Breast epithelium (tissue), 3 donors: ENCODE measurements around the gene IKZF3.

Source experiments
- CTCF ChIP-seq, 3 donors: fragments of 450-650 bp; IDR thresholded peaks; one replicate each; pipeline ENCODE4 v1.5.1; 2016 to 2017; ENCODE audit warnings: antibody characterized with exemption in 3 of 3, mild to moderate bottlenecking in 3 of 3, moderate library complexity in 3 of 3
- POLR2A ChIP-seq: fragments of 450-650 bp; IDR thresholded peaks from one replicate; pipeline ENCODE4 v1.6.1; 2016; ENCODE audit warnings: antibody characterized with exemption, mild to moderate bottlenecking, moderate library complexity
- POLR2AphosphoS5 ChIP-seq, 3 donors: sonication (generic); formaldehyde crosslinking; IDR thresholded peaks; one replicate each; pipeline ENCODE4 v1.6.1; 2017; ENCODE audit warnings: antibody characterized with exemption in 3 of 3

- no peak for TF ChIP-seq POLR2AphosphoS5 (IDR thresholded peaks at IDR 0.05)
- no peak for TF ChIP-seq CTCF (IDR thresholded peaks at IDR 0.05)
- TF ChIP-seq POLR2A, result no peak
Observed at GRCh38 chr17:39782980-39783379, 81.1 kb downstream of the IKZF3 start.
